SK-N-MC (cell line): ENCODE results near the gene PRRX2.

Source experiments
- EZH2 ChIP-seq: fragments of 200-600 bp; sonication (generic); IDR thresholded peaks from one replicate; pipeline ENCODE4 v1.6.1; 2017; ENCODE audit warnings: antibody characterized with exemption
- FOXP2 ChIP-seq: optimal IDR thresholded peaks from 2 replicates; pipeline ENCODE3; 2011; ENCODE audit warnings: mild to moderate bottlenecking, moderate library complexity; ENCODE audit not compliant: insufficient read depth; ENCODE audit errors: extremely low read length, control extremely low read depth
- POLR2AphosphoS5 ChIP-seq: IDR thresholded peaks from 2 replicates; pipeline ENCODE4 v1.6.1; 2012; ENCODE audit warnings: mild to moderate bottlenecking, low read depth, low read length, borderline replicate concordance

DNA sequence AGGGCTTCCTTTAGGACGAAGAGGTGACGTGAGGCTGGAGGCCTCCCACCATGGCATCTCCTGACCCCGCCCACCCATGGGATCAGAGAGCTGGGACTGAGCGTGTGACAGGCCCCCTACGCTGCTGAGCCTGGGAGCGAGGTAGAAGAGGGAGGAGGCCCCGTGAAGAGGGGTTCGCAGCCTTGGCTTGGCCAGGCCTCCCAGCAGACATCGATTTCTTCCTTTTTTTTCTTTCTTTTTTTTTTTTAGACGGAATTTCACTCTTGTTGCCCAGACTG is 47.9 kb downstream of the PRRX2 start:
- TF ChIP-seq EZH2 (no peak), POLR2AphosphoS5 (no peak), FOXP2 (no peak)
